PC-9 (cell line): ENCODE measurements around the gene PITX3. TPM values are rescaled to one million over a fixed set of nuclear protein-coding genes. Genes with fewer than 3 reads are reported as not detected.

Experiments used
- BruUV-seq: library from RNA; stranded (reverse); fragments of 400-500 nt; replicated peaks from 2 replicates; lab custom pipeline; 2021; lab: Mats Ljungman, UMichigan
- CTCF ChIA-PET: fragments of 300-600 bp; sonication (Branson Sonifier 250); formaldehyde crosslinking; loops from one replicate; lab custom pipeline; 2022; ENCODE audit warnings: antibody characterized with exemption; lab: Charles Lee
- POLR2A ChIA-PET: fragments of 300-600 bp; sonication (Branson Sonifier 250); formaldehyde crosslinking; loops from one replicate; lab custom pipeline; 2022; ENCODE audit warnings: antibody characterized with exemption; ENCODE audit not compliant: unreplicated experiment; lab: Charles Lee
- DNase-seq, 2 experiments: peaks; one replicate each; pipeline versions ENCODE4 v3.0.0 to v3.0.0-alpha.2; 2015 to 2022; ENCODE audit warnings: mixed read lengths in 1 of 2
- H2AFZ ChIP-seq: fragments of 200-600 bp; sonication (generic); 2 replicates; pipeline ENCODE4 v1.8.1; 2017; ENCODE audit warnings: antibody characterized with exemption
- H3F3A ChIP-seq: fragments of 200-600 bp; sonication (generic); 2 replicates; pipeline ENCODE4 v1.8.1; 2017; ENCODE audit warnings: antibody characterized with exemption, mild to moderate bottlenecking, low read depth; ENCODE audit not compliant: insufficient read depth
- H3K27ac ChIP-seq: fragments of 200-600 bp; sonication (generic); 2 replicates; pipeline ENCODE4 v1.6.1; 2016; ENCODE audit warnings: mixed run types
- H3K27me3 ChIP-seq: fragments of 200-600 bp; sonication (generic); 2 replicates; pipeline ENCODE4 v1.6.1; 2016; ENCODE audit warnings: low read depth, mixed run types; ENCODE audit not compliant: insufficient read depth
- H3K36me3 ChIP-seq: fragments of 200-600 bp; sonication (generic); 2 replicates; pipeline ENCODE4 v1.6.1; 2016; ENCODE audit warnings: low read depth, mixed run types
- H3K4me1 ChIP-seq: fragments of 200-600 bp; sonication (generic); replicated peaks from 2 replicates; pipeline ENCODE4 v1.6.1; 2016; ENCODE audit warnings: mixed run types; ENCODE audit not compliant: insufficient read depth
- H3K4me2 ChIP-seq: fragments of 200-600 bp; sonication (generic); 2 replicates; pipeline ENCODE4 v1.6.1; 2017; ENCODE audit warnings: mixed run types
- H3K4me3 ChIP-seq: fragments of 200-600 bp; sonication (generic); 2 replicates; pipeline ENCODE4 v1.6.1; 2016; ENCODE audit warnings: mixed run types
- H3K79me2 ChIP-seq: fragments of 200-600 bp; sonication (generic); 2 replicates; pipeline ENCODE4 v1.6.1; 2017; ENCODE audit warnings: low read depth, mixed run types
- H3K9me2 ChIP-seq: fragments of 200-600 bp; sonication (generic); 2 replicates; pipeline ENCODE4 v1.8.1; 2017; ENCODE audit warnings: mild to moderate bottlenecking; ENCODE audit not compliant: insufficient read depth
- H3K9me3 ChIP-seq: fragments of 200-600 bp; sonication (generic); 2 replicates; pipeline ENCODE4 v1.8.1; 2016; ENCODE audit warnings: low read depth; ENCODE audit not compliant: insufficient read depth
- H4K20me1 ChIP-seq: fragments of 200-600 bp; sonication (generic); 2 replicates; pipeline ENCODE4 v1.8.1; 2017; ENCODE audit not compliant: insufficient read depth
- EZH2 ChIP-seq: fragments of 200-600 bp; sonication (generic); IDR thresholded peaks from 2 replicates; pipeline ENCODE4 v1.8.0; 2017; ENCODE audit warnings: antibody characterized with exemption, low read depth
- intact Hi-C: fragments of 100-400 bp; cut with micrococcal nuclease; formaldehyde crosslinking; loops from one replicate; pipeline ENCODE4 v1.10.0; 2022; ENCODE audit not compliant: unreplicated experiment
- total RNA-seq: library from RNA; stranded (reverse); gene quantifications from 2 replicates; pipeline ENCODE4 v1.2.3, GENCODE V29; 2021
- TF ChIP-seq, protein P1 (sequence below): fragments of 200-600 bp; sonication (generic); conservative IDR thresholded peaks from 2 replicates; pipeline ENCODE4 v1.6.1; 2017; ENCODE audit warnings: mixed run types, antibody characterized with exemption, mild to moderate bottlenecking, moderate library complexity

The PITX3 gene
- total RNA-seq, 1 experiment from 2014 or later, result not detected

DNA sequence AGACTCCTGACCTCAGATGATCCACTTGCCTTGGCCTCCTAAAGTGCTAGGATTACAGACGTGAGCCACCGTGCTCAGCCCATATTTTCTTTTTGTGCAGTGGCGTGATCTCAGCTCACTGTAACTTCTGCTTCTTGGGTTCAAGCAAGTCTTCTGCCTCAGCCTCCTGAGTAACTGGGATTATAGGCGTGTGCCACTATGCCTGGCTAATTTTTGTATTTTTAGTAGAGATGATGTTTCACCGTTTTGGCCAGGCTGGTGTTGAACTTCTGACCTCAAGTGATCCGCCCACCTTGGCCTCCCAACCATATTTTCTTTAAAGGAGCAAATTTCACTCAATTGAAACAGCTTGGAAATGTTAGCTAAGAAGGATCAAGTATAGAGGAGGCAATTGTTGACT lies 20.5 kb upstream of the PITX3 start:
- Histone ChIP-seq H3K4me3 (no peak overlapping the region), H2AFZ (no peak overlapping the region), H3K4me2 (no peak overlapping the region), H3F3A (no peaks in the 10 kb centered on the region), H3K36me3 (0 out of 2 replicates have a peak, but pooled peaks cover 4% of the 10 kb centered on the region), H3K9me3 (no peaks in the 10 kb centered on the region), H3K4me1 (no peaks in the 10 kb centered on the region), H3K27ac (no peak overlapping the region), H3K9me2 (no peaks in the 10 kb centered on the region), H4K20me1 (no peaks in the 10 kb centered on the region), H3K79me2 (no peaks in the 10 kb centered on the region), H3K27me3 (no peaks in the 10 kb centered on the region)
- CTCF ChIA-PET, result interaction anchor here (0.6 kb wide), 1 partner anchor 9 kb away, joined by 3 read pairs; no protein-coding TSS in a partner anchor
- no TSS peak for BruUV-seq
- DNase-seq, result no peak
- TF ChIP-seq, protein P1, sequence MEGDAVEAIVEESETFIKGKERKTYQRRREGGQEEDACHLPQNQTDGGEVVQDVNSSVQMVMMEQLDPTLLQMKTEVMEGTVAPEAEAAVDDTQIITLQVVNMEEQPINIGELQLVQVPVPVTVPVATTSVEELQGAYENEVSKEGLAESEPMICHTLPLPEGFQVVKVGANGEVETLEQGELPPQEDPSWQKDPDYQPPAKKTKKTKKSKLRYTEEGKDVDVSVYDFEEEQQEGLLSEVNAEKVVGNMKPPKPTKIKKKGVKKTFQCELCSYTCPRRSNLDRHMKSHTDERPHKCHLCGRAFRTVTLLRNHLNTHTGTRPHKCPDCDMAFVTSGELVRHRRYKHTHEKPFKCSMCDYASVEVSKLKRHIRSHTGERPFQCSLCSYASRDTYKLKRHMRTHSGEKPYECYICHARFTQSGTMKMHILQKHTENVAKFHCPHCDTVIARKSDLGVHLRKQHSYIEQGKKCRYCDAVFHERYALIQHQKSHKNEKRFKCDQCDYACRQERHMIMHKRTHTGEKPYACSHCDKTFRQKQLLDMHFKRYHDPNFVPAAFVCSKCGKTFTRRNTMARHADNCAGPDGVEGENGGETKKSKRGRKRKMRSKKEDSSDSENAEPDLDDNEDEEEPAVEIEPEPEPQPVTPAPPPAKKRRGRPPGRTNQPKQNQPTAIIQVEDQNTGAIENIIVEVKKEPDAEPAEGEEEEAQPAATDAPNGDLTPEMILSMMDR, result no peak
- no peak for TF ChIP-seq EZH2
- intact Hi-C loops, result no loop called here
- POLR2A ChIA-PET, result interaction anchor here (0.7 kb wide), 1 partner anchor 11 kb away, joined by 4 read pairs; no protein-coding TSS in a partner anchor

DNA sequence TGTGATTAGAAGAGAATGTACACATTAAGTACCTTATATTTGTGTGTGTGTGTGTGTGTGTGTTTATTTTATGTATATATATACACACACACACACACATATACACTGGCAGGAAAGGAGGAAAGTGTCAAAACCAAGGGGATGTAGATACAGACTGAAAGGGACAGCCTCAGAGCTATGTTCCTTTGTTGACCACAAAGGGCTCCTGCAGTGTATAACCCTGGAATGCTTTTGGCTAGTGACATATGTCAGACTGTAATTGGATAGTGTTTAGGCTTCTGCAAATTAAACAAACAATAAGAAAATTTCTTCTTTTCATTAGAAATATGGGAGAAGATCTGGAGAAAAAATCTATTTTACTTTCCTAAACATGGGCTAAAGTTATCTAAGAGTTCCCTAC lies 19.9 kb upstream of the PITX3 start:
- POLR2A ChIA-PET, result no interaction called here
- 0 out of 2 replicates have a peak, but pooled peaks cover 4% of the 10 kb centered on the region for H3K36me3 ChIP-seq
- no peaks in the 10 kb centered on the region for H3K27me3 ChIP-seq
- TF ChIP-seq, protein P1, result no peak
- TF ChIP-seq EZH2, result no peak
- no peak overlapping the region for H3K4me3 ChIP-seq
- no TSS peak for BruUV-seq
- intact Hi-C loops, result no loop called here
- no peaks in the 10 kb centered on the region for H3K79me2 ChIP-seq
- no peak overlapping the region for H3K4me2 ChIP-seq
- no peak overlapping the region for H2AFZ ChIP-seq
- no peaks in the 10 kb centered on the region for H3K4me1 ChIP-seq
- no peak for DNase-seq
- no peaks in the 10 kb centered on the region for H4K20me1 ChIP-seq
- no peak overlapping the region for H3K27ac ChIP-seq
- no peaks in the 10 kb centered on the region for H3K9me2 ChIP-seq
- H3K9me3 ChIP-seq, result no peaks in the 10 kb centered on the region
- CTCF ChIA-PET, result interaction anchor here (0.6 kb wide), 1 partner anchor 8 kb away, joined by 3 read pairs; no protein-coding TSS in a partner anchor
- H3F3A ChIP-seq, result no peaks in the 10 kb centered on the region

DNA sequence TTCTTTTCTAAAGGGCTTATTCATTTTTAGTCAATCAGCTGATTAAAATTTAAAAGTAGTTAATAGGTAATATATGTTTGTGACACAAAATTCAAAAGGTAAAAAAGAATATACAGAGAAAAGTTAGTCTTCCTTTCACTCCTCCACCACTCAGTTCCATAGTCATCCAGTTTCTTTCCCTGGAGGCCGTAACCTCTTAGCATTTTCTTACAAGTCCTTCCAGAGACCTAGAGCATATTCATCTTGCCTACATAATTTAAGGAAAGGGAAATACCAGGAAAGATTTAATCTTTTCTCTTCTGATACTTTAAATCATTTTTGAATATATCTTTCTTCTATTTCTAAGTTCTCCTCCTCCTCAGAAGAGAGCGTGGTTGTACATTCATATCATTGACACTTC lies 14.1 kb upstream of the PITX3 start:
- Histone ChIP-seq H4K20me1 (peaks cover 7% of the 10 kb centered on the region; the same call in 1 of the 2 replicates), H3K4me2 (no peak overlapping the region), H3K27ac (no peak overlapping the region), H3K4me1 (no peaks in the 10 kb centered on the region), H3K9me2 (no peaks in the 10 kb centered on the region), H3F3A (no peaks in the 10 kb centered on the region), H3K4me3 (no peak overlapping the region), H3K9me3 (no peaks in the 10 kb centered on the region), H3K79me2 (peaks cover 43% of the 10 kb centered on the region), H3K36me3 (0 out of 2 replicates have a peak, but pooled peaks cover 4% of the 10 kb centered on the region), H2AFZ (no peak overlapping the region), H3K27me3 (no peaks in the 10 kb centered on the region)
- BruUV-seq, result no TSS peak
- no peak for TF ChIP-seq EZH2
- TF ChIP-seq, protein P1, result no peak
- CTCF ChIA-PET, result no interaction called here
- no peak for DNase-seq
- intact Hi-C loops, result no loop called here
- POLR2A ChIA-PET, result no interaction called here
